HepG2 (cell line): ENCODE measurements around the gene CES3. TPM values are rescaled to one million over a fixed set of nuclear protein-coding genes. Genes with fewer than 3 reads are reported as not detected.

Experiments used
- ATF2 ChIP-seq: sonication (generic); formaldehyde crosslinking; IDR thresholded peaks from 2 replicates; pipeline ENCODE4 v1.4.0; 2020; ENCODE audit warnings: missing genetic modification reagents
- CEBPG ChIP-seq: IDR thresholded peaks from 2 replicates; pipeline ENCODE4 v1.6.1; 2016
- CHCHD3 ChIP-seq: sonication (generic); formaldehyde crosslinking; IDR thresholded peaks from 2 replicates; pipeline ENCODE4 v1.8.0; 2022; ENCODE audit warnings: mild to moderate bottlenecking, missing genetic modification reagents, moderate library complexity
- CHD2 ChIP-seq: IDR thresholded peaks from 2 replicates; pipeline ENCODE4 v1.6.1; 2011; ENCODE audit warnings: low read depth, low read length, improper control_type of control experiment
- FOXJ3 ChIP-seq: sonication (generic); formaldehyde crosslinking; IDR thresholded peaks from 2 replicates; pipeline ENCODE4 v1.4.0; 2020; ENCODE audit warnings: missing genetic modification reagents, mild to moderate bottlenecking, borderline replicate concordance
- HDAC1 ChIP-seq: sonication (generic); formaldehyde crosslinking; IDR thresholded peaks from 2 replicates; pipeline ENCODE4 v1.5.1; 2020; ENCODE audit warnings: mild to moderate bottlenecking, missing genetic modification reagents
- IRF1 ChIP-seq: sonication (generic); formaldehyde crosslinking; IDR thresholded peaks from 2 replicates; pipeline ENCODE4 v1.4.0; 2020; ENCODE audit warnings: low read depth, mild to moderate bottlenecking, missing genetic modification reagents
- JUN ChIP-seq: sonication (generic); formaldehyde crosslinking; IDR thresholded peaks from 2 replicates; pipeline ENCODE4 v1.4.0; 2020; ENCODE audit warnings: mild to moderate bottlenecking, missing genetic modification reagents
- NFKB2 ChIP-seq: sonication (generic); formaldehyde crosslinking; IDR thresholded peaks from 2 replicates; pipeline ENCODE4 v1.4.0; 2020; ENCODE audit warnings: missing genetic modification reagents, borderline replicate concordance
- SMC3 ChIP-seq: IDR thresholded peaks from 2 replicates; pipeline ENCODE4 v1.6.1; 2011; ENCODE audit warnings: low read length, improper control_type of control experiment
- SNAPC4 ChIP-seq: sonication (generic); formaldehyde crosslinking; IDR thresholded peaks from 2 replicates; pipeline ENCODE4 v1.4.0; 2020; ENCODE audit warnings: mild to moderate bottlenecking, missing genetic modification reagents
- STAT5B ChIP-seq: sonication (generic); formaldehyde crosslinking; IDR thresholded peaks from 2 replicates; pipeline ENCODE4 v1.4.0; 2020; ENCODE audit warnings: missing genetic modification reagents
- ZBTB39 ChIP-seq: sonication (generic); formaldehyde crosslinking; IDR thresholded peaks from 2 replicates; pipeline ENCODE4 v1.5.0; 2020; ENCODE audit warnings: missing genetic modification reagents
- ZKSCAN8 ChIP-seq: IDR thresholded peaks from 2 replicates; pipeline ENCODE4 v1.6.1; 2016; ENCODE audit warnings: borderline replicate concordance, missing genetic modification reagents, missing compliant biosample characterization
- ZMYM2 ChIP-seq: sonication (generic); formaldehyde crosslinking; IDR thresholded peaks from 2 replicates; pipeline ENCODE4 v1.8.0; 2022; ENCODE audit warnings: mild to moderate bottlenecking, missing genetic modification reagents
- ZNF232 ChIP-seq: sonication (generic); formaldehyde crosslinking; IDR thresholded peaks from 2 replicates; pipeline ENCODE4 v1.4.0; 2020; ENCODE audit warnings: missing genetic modification reagents, borderline replicate concordance
- ZNF235 ChIP-seq: sonication (generic); formaldehyde crosslinking; IDR thresholded peaks from 2 replicates; pipeline ENCODE4 v1.8.1; 2023; ENCODE audit warnings: mild to moderate bottlenecking, missing genetic modification reagents, borderline replicate concordance
- ZNF24 ChIP-seq: fragments of 450-650 bp; IDR thresholded peaks from 2 replicates; pipeline ENCODE4 v1.6.1; 2017; ENCODE audit warnings: antibody characterized with exemption, mild to moderate bottlenecking
- ZNF605 ChIP-seq: sonication (generic); formaldehyde crosslinking; IDR thresholded peaks from 2 replicates; pipeline ENCODE4 v1.8.0; 2022; ENCODE audit warnings: mild to moderate bottlenecking, missing genetic modification reagents
- polyA plus RNA-seq, 8 experiments: library from polyadenylated mRNA; depleted of rRNA in 3 of 8; stranded (reverse) in 7 of 8; unstranded in 1 of 8; fragments of >200 nt; fragmentation: Illumina TruSeq in 4 of 8; extraction: Trizol in 4 of 8; gene quantifications; 2 replicates each; pipeline versions ENCODE4 v1.2.1 to v1.2.3, GENCODE V29; 2011 to 2016; ENCODE audit warnings: low read depth in 4 of 8, missing spikeins in 1 of 8, mixed read lengths in 1 of 8; ENCODE audit not compliant: insufficient read depth in 1 of 8
- total RNA-seq, 5 experiments: library from RNA; depleted of rRNA; stranded (reverse); fragments of >200 nt; fragmentation: Illumina TruSeq; extraction: Trizol; gene quantifications; 2 replicates each; pipeline ENCODE4 v1.2.3, GENCODE V29; 2016; ENCODE audit warnings: low read depth in 1 of 5

The CES3 gene
- total and polyA plus RNA-seq, 2 of the 13 experiments (the other 11 are each of a cell fraction or from before 2014, with no cell fraction given) = 6.6 to 17.4 TPM

GRCh38 chr16:66918803-66919568, 42.1 kb upstream of the CES3 start, which contains the start of gene CDH16 (continued):
- TF ChIP-seq ZNF605 (CRISPR knock-in tag) (no peak), STAT5B (CRISPR knock-in tag) (no peak), ZNF232 (no peak), IRF1 (CRISPR knock-in tag) (no peak), CEBPG (CRISPR knock-in tag) (no peak), NFKB2 (CRISPR knock-in tag) (no peak), ZMYM2 (CRISPR knock-in tag) (no peak), FOXJ3 (CRISPR knock-in tag) (no peak), ATF2 (0 out of 2 replicates have a peak, but pooled peaks have one; percentile 27), CHCHD3 (no peak), JUN (CRISPR knock-in tag) (no peak), SNAPC4 (0 out of 2 replicates have a peak, but pooled peaks have one; percentile 26), ZKSCAN8 (CRISPR knock-in tag) (no peak), CHD2 (no peak), ZNF235 (0 out of 2 replicates have a peak, but pooled peaks have one; percentile 55), ZNF24 (no peak), HDAC1 (CRISPR knock-in tag) (no peak; the same call in 1 of the 2 replicates), SMC3 (no peak), ZBTB39 (no peak)
